SU-DHL-6 (cell line): Measurements from ENCODE around the gene FBLN5.

Source experiments
- H2AFZ ChIP-seq: fragments of 200-600 bp; sonication (generic); 2 replicates; pipeline ENCODE4 v1.6.1; 2014; ENCODE audit warnings: low read depth, mild to moderate bottlenecking, moderate library complexity, mixed read lengths, antibody characterized with exemption, low read length; ENCODE audit not compliant: severe bottlenecking
- H3F3A ChIP-seq: fragments of 200-600 bp; shearing (Covaris generic); 2 replicates; pipeline ENCODE4 v1.6.0; 2016; ENCODE audit warnings: antibody characterized with exemption, mild to moderate bottlenecking; ENCODE audit not compliant: insufficient read depth
- H3K27ac ChIP-seq: fragments of 200-600 bp; sonication (generic); 2 replicates; pipeline ENCODE4 v1.5.1; 2016; ENCODE audit warnings: low read depth, mild to moderate bottlenecking, low read length, moderate library complexity, mixed read lengths
- H3K27me3 ChIP-seq: fragments of 200-600 bp; sonication (generic), shearing (Covaris generic); 2 replicates; pipeline ENCODE4 v1.6.0; 2014; ENCODE audit warnings: mild to moderate bottlenecking, low read length
- H3K36me3 ChIP-seq: fragments of 200-600 bp; sonication (generic); 2 replicates; pipeline ENCODE4 v1.6.1; 2014; ENCODE audit warnings: mild to moderate bottlenecking, low read length, mixed read lengths
- H3K4me2 ChIP-seq: fragments of 300-600, 200-600 bp; shearing (Covaris generic), sonication (generic); 2 replicates; pipeline ENCODE4 v1.6.0; 2014; ENCODE audit warnings: low read length, low read depth, mild to moderate bottlenecking; ENCODE audit not compliant: poor library complexity, severe bottlenecking
- H3K4me3 ChIP-seq: fragments of 200-600 bp; sonication (generic); 2 replicates; pipeline ENCODE4 v1.5.1; 2014; ENCODE audit warnings: antibody characterized with exemption, low read length, mild to moderate bottlenecking, mixed read lengths; ENCODE audit not compliant: insufficient read depth, poor library complexity, severe bottlenecking
- H3K79me2 ChIP-seq: fragments of 200-600 bp; sonication (generic); 2 replicates; pipeline ENCODE4 v1.6.1; 2014; ENCODE audit warnings: mild to moderate bottlenecking, low read length, moderate library complexity; ENCODE audit not compliant: insufficient read depth
- H3K9ac ChIP-seq: fragments of 200-600 bp; sonication (generic); 2 replicates; pipeline ENCODE4 v1.7.0; 2014; ENCODE audit warnings: mild to moderate bottlenecking, low read length
- H3K9me2 ChIP-seq: fragments of 200-600 bp; sonication (generic); replicated peaks from 2 replicates; pipeline ENCODE4 v1.6.1; 2014; ENCODE audit warnings: low read length; ENCODE audit not compliant: insufficient read depth
- H3K9me3 ChIP-seq: fragments of 200-600 bp; sonication (generic); 2 replicates; pipeline ENCODE4 v1.6.1; 2014; ENCODE audit warnings: low read length, mixed read lengths; ENCODE audit not compliant: insufficient read depth
- H4K20me1 ChIP-seq: fragments of 200-600 bp; sonication (generic); 2 replicates; pipeline ENCODE4 v1.6.1; 2014; ENCODE audit warnings: low read depth, mild to moderate bottlenecking, antibody characterized with exemption, low read length, moderate library complexity, mixed read lengths
- CTCF ChIP-seq: fragments of 200-600 bp; sonication (generic); IDR thresholded peaks from one replicate; pipeline ENCODE4 v1.5.1; 2017; ENCODE audit warnings: antibody characterized with exemption, mild to moderate bottlenecking, low read length, moderate library complexity; ENCODE audit not compliant: insufficient read depth, poor library complexity, severe bottlenecking
- EZH2phosphoT487 ChIP-seq: fragments of 200-600 bp; sonication (generic), shearing (Covaris generic); conservative IDR thresholded peaks from 2 replicates; pipeline ENCODE4 v1.6.1; 2018; ENCODE audit warnings: mild to moderate bottlenecking, antibody characterized with exemption, low read length, moderate library complexity, mixed read lengths

The FBLN5 gene

GRCh38 chr14:91940209-91940608 lies 7.3 kb downstream of the FBLN5 start:
- H3K36me3 ChIP-seq: no peaks in the 10 kb centered on the region
- TF ChIP-seq EZH2phosphoT487 (no peak), CTCF (no peak)

GRCh38 chr14:91935586-91935985 lies 11.9 kb downstream of the FBLN5 start:
- Histone ChIP-seq H3K4me2 (no peak overlapping the region), H3K79me2 (no peaks in the 10 kb centered on the region)

More at GRCh38 chr14:91940209-91940608, 7.3 kb downstream of the FBLN5 start:
- Histone ChIP-seq H3K4me3 (no peak overlapping the region), H4K20me1 (no peaks in the 10 kb centered on the region), H3K27me3 (no peaks in the 10 kb centered on the region), H3K9me2 (no peaks in the 10 kb centered on the region), H3K79me2 (no peaks in the 10 kb centered on the region), H3K9ac (no peak overlapping the region), H2AFZ (no peak overlapping the region), H3K9me3 (no peaks in the 10 kb centered on the region), H3K27ac (no peak overlapping the region), H3F3A (no peaks in the 10 kb centered on the region), H3K4me2 (no peak overlapping the region)

GRCh38 chr14:91934554-91935285 lies 12.8 kb downstream of the FBLN5 start:
- Histone ChIP-seq H3K9me3 (no peaks in the 10 kb centered on the region), H4K20me1 (no peaks in the 10 kb centered on the region), H3K36me3 (no peaks in the 10 kb centered on the region), H3K4me3 (no peak overlapping the region), H3K27ac (no peak overlapping the region), H3F3A (no peaks in the 10 kb centered on the region), H3K4me2 (no peak overlapping the region), H3K79me2 (no peaks in the 10 kb centered on the region), H3K9ac (no peak overlapping the region), H3K9me2 (no peaks in the 10 kb centered on the region), H2AFZ (no peak overlapping the region), H3K27me3 (no peaks in the 10 kb centered on the region)
- no peak for TF ChIP-seq EZH2phosphoT487

More at GRCh38 chr14:91935586-91935985, 11.9 kb downstream of the FBLN5 start:
- Histone ChIP-seq H3K27ac (no peak overlapping the region), H2AFZ (no peak overlapping the region), H3F3A (no peaks in the 10 kb centered on the region), H3K36me3 (no peaks in the 10 kb centered on the region), H3K27me3 (no peaks in the 10 kb centered on the region), H4K20me1 (no peaks in the 10 kb centered on the region), H3K9me2 (no peaks in the 10 kb centered on the region), H3K9ac (no peak overlapping the region), H3K4me3 (no peak overlapping the region), H3K9me3 (no peaks in the 10 kb centered on the region)
- no peak for TF ChIP-seq CTCF
- no peak for TF ChIP-seq EZH2phosphoT487

- H2AFZ ChIP-seq: no peak overlapping the region
- no peaks in the 10 kb centered on the region for H3K79me2 ChIP-seq
- H3K27me3 ChIP-seq: no peaks in the 10 kb centered on the region
- no peak overlapping the region for H3K9ac ChIP-seq
- no peak overlapping the region for H3K4me3 ChIP-seq
- no peaks in the 10 kb centered on the region for H3F3A ChIP-seq
- H3K9me3 ChIP-seq: no peaks in the 10 kb centered on the region
- no peaks in the 10 kb centered on the region for H3K9me2 ChIP-seq
- no peak overlapping the region for H3K27ac ChIP-seq
- no peak for TF ChIP-seq CTCF
- no peak for TF ChIP-seq EZH2phosphoT487
- H3K36me3 ChIP-seq: no peaks in the 10 kb centered on the region
- no peaks in the 10 kb centered on the region for H4K20me1 ChIP-seq
- no peak overlapping the region for H3K4me2 ChIP-seq
Observed at GRCh38 chr14:91931478-91932088, 15.9 kb downstream of the FBLN5 start.
